ENCODE results near the gene YIPF2. TPM values are rescaled to one million over a fixed set of nuclear protein-coding genes. Genes with fewer than 3 reads are reported as not detected.
A peak's percentile ranks its signal among the peaks of the same experiment; 100 is the strongest.

YIPF2 gene
- total and polyA plus RNA-seq, 12 donors = 13.7 to 36.7 (median 17.2) TPM

DNA sequence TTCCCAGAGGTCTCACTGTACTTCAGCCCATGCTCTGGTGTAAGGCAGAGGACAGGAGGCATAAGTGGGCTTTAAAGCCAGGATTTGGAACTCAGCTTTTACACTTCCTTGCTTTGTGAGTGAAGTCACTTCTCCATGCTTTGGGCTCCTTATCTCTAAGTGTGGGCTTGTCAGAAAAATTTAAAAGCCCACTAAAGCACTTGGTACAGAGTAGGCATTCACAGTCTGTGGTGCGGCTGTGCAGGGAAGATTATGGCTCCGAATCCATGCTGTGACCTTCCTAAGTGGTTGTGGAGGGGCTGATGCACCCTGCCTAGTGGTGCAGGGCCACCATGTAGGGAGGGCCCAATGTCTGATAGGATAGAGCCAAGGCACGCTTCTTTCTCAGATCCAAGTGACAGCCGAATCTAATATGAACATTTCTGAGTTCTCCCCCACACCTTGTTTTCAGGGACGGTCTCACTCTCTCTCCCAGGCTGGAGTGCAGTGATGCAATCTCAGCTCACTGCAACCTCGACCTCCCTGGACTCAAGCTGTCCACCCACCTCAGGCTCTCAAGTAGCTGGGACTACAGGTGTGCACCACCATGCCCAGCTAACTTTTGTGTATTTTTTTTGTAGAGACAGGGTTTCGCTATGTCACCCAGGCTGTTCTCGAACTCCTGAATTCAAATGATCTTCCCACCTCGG is 7.1 kb upstream of the YIPF2 start:
- no peak for DNase-seq
- Histone ChIP-seq H3K27me3 (no peaks in the 10 kb centered on the region), H3K4me1 (peaks cover 0 to 9% (median 4%) of the 10 kb centered on the region in 9 donors), H3K27ac (no peak overlapping the region), H3K9me3 (no peaks in the 10 kb centered on the region), H3K4me3 (no peak overlapping the region), H3K36me3 (peaks cover 0 to 32% (median 4%) of the 10 kb centered on the region in 9 donors)
- no peak for ATAC-seq
- TF ChIP-seq, protein P1, sequence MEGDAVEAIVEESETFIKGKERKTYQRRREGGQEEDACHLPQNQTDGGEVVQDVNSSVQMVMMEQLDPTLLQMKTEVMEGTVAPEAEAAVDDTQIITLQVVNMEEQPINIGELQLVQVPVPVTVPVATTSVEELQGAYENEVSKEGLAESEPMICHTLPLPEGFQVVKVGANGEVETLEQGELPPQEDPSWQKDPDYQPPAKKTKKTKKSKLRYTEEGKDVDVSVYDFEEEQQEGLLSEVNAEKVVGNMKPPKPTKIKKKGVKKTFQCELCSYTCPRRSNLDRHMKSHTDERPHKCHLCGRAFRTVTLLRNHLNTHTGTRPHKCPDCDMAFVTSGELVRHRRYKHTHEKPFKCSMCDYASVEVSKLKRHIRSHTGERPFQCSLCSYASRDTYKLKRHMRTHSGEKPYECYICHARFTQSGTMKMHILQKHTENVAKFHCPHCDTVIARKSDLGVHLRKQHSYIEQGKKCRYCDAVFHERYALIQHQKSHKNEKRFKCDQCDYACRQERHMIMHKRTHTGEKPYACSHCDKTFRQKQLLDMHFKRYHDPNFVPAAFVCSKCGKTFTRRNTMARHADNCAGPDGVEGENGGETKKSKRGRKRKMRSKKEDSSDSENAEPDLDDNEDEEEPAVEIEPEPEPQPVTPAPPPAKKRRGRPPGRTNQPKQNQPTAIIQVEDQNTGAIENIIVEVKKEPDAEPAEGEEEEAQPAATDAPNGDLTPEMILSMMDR (IDR thresholded peaks at IDR 0.05) = no peak
- WGBS, 2 donors = 85 to 87% methylated on average over 9 of the region's 9 CpGs
- intact Hi-C loops (cut with DNase I) = loop anchor here in 3 of 10 donors (5.0 to 10.0 kb wide), 3 partner anchors 69 to 192 kb away; no protein-coding TSS in a partner anchor

DNA sequence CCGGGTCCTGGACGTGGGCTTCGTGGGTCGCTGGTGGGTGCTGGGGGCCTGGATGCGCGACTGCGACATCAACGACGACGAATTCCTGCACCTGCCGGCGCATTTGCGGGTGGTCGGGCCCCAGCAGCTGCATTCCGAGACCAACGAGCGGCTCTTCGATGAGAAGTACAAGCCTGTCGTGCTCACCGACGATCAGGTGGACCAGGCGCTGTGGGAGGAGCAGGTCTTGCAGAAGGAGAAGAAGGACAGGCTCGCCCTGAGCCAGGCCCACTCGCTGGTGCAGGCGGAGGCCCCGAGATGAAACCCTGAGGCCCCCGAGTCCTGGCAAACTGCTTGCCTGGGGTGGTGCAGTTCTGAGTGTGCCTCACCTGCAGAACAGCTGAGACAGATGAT is 959 bp upstream of the YIPF2 start:
- Histone ChIP-seq H3K4me1 (peaks cover 10 to 32% (median 20%) of the 10 kb centered on the region in 9 donors), H3K27me3 (no peaks in the 10 kb centered on the region), H3K4me3 (peak overlapping the region; percentile 88 to 100 (median 98)), H3K9me3 (no peaks in the 10 kb centered on the region), H3K36me3 (peaks cover 0 to 51% (median 5%) of the 10 kb centered on the region in 9 donors), H3K27ac (peak overlapping the region; percentile 65 to 93 (median 87))
- no peak for DNase-seq
- WGBS, 2 donors = 6 to 9% methylated on average over 27 of the region's 27 CpGs
- TF ChIP-seq, protein P1 (IDR thresholded peaks at IDR 0.05) = no peak
- ATAC-seq = no peak
- intact Hi-C loops (cut with DNase I) = loop anchor here in 8 of 10 donors (5.0 to 10.0 kb wide), 4 partner anchors 47 to 57 kb away; partner anchors contain the start of gene CARM1 (in 5 of the 8)

DNA sequence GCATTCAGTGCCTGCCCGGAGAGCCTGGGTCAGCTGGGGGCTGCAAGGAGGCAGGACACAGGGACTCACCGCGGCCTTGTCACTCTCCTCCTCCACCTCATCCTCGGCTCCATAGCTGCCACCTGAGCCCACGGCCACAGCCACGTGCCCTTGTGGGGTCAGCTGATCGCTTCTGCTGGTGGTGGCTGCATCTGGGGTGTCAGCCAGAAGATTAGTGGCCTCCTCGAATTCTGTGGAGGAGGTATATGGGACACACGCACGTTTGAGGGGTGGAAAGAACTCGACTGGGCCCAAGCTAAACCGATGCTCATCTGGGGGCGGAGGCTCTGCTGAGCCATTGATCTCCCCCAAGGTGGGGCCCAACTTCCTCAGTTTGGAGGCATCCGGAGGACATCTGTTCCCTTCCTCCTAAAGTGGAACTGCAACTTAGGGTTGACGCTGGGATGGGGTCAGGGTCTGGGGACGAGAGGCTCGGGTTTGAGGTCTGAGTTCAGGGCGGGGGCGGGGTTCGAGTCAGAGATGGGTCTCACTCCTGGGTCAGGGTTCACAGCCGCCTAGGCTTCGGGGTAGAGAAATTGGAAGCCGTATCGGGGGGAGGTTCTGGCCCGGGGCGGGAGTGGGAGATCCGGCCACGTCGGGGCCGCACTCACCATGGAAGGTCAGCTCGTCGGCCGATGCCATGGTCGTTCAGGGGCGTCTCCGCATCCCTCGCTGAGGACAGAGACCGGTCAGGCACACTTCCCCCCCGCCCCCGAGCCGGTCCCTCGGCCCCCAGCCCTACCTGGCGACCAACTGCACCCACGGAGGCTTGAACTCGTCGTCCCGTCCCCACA is 493 bp downstream of the YIPF2 start:
- Histone ChIP-seq H3K4me3 (peak overlapping the region; percentile 88 to 100 (median 98)), H3K36me3 (peaks cover 0 to 58% (median 5%) of the 10 kb centered on the region in 9 donors), H3K27me3 (no peaks in the 10 kb centered on the region), H3K4me1 (peaks cover 10 to 32% (median 20%) of the 10 kb centered on the region in 9 donors), H3K9me3 (no peaks in the 10 kb centered on the region), H3K27ac (peak overlapping the region in 9 of 10 donors; percentile 72 to 93 (median 87))
- peak in 5 of 8 donors; percentile 3 to 13 (median 8) for ATAC-seq
- intact Hi-C loops (cut with DNase I) = loop anchor here in 8 of 10 donors (5.0 to 10.0 kb wide), 4 partner anchors 46 to 56 kb away; partner anchors contain the start of gene CARM1 (in 5 of the 8)
- TF ChIP-seq, protein P1 (IDR thresholded peaks at IDR 0.05) = no peak
- DNase-seq = no peak
- WGBS, 2 donors = 10% methylated on average over 47 of the region's 47 CpGs

DNA sequence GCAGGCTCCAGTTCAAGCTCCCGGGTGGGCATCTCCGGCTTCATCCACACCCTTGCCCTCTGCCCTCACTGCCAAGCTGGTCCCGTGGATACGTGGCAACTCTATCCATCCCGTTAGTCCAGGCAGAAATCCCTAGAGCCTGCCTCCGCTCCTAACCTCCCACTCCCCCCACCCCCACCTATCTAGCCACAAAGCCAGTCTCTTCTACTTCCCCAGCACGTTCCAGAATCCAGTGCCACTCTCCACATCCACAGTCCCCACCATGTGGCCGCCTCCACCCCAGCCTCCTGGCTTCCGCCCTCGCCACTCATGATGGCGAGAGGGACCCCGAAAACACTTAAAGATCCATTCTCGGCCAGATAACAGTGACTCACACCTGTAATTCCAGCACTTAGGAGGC is 3.8 kb downstream of the YIPF2 start:
- DNase-seq (no peak), ATAC-seq (no peak)
- Histone ChIP-seq H3K4me3 (no peak overlapping the region), H3K27ac (no peak overlapping the region), H3K27me3 (no peaks in the 10 kb centered on the region), H3K9me3 (no peaks in the 10 kb centered on the region), H3K36me3 (peaks cover 0 to 63% (median 11%) of the 10 kb centered on the region in 9 donors), H3K4me1 (peaks cover 9 to 19% (median 14%) of the 10 kb centered on the region in 9 donors)
- WGBS, 2 donors = 84 to 85% methylated on average over 13 of the region's 13 CpGs
- intact Hi-C loops (cut with DNase I) = loop anchor here in 1 of 10 donors (10.0 kb wide), 1 partner anchor 50 kb away; the partner anchor contains the start of gene CARM1
- TF ChIP-seq, protein P1 (IDR thresholded peaks at IDR 0.05) = no peak
